ENCODE data around the gene DLEC1.

DNA sequence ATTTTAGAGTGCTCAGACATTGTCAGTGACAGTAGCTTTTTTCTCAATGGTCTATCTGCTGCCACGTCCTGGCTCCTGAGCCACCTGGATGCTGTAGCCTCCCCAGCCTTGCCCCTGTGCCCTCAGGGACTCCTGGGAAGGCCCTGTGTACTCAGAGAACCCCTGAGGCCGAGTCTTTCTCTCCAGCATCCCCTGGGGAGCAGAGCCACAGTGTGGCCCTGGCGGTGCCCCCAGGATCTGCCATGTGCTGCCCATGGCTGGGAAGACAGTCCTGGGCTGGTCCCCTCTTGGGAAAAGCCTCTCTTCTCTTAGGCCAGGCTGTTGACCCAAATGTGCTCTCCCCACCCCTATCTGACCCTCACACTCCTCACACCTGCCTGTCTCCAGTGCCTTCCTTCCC lies 104.5 kb downstream of the DLEC1 start:
- TF ChIP-seq, protein P1, sequence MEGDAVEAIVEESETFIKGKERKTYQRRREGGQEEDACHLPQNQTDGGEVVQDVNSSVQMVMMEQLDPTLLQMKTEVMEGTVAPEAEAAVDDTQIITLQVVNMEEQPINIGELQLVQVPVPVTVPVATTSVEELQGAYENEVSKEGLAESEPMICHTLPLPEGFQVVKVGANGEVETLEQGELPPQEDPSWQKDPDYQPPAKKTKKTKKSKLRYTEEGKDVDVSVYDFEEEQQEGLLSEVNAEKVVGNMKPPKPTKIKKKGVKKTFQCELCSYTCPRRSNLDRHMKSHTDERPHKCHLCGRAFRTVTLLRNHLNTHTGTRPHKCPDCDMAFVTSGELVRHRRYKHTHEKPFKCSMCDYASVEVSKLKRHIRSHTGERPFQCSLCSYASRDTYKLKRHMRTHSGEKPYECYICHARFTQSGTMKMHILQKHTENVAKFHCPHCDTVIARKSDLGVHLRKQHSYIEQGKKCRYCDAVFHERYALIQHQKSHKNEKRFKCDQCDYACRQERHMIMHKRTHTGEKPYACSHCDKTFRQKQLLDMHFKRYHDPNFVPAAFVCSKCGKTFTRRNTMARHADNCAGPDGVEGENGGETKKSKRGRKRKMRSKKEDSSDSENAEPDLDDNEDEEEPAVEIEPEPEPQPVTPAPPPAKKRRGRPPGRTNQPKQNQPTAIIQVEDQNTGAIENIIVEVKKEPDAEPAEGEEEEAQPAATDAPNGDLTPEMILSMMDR (conservative IDR thresholded peaks at IDR 0.05), result no peak
- TF ChIP-seq ZFX (IDR thresholded peaks at IDR 0.05), result no peak
